ENCODE data around the gene CARD9.
"Not testable (repeated sequence)": the region's sequence is repeated elsewhere in the genome, so short reads cannot be mapped to it uniquely, and the experiment has no call there.

The CARD9 gene

GRCh38 chr9:136355616-136356557, 17.6 kb downstream of the CARD9 start:
- Histone ChIP-seq H3K4me1 (ENCODE audit: control insufficient read depth, insufficient read depth, low read length) (peaks cover 2% of the 10 kb centered on the region; the same call in 1 of the 2 replicates), H3K4me3 (ENCODE audit: low read length) (no peak overlapping the region), H3K27ac (ENCODE audit: low read length) (no peak overlapping the region), H3K27me3 (ENCODE audit: control insufficient read depth, insufficient read depth, low read length) (no peaks in the 10 kb centered on the region), H3K36me3 (ENCODE audit: control insufficient read depth, insufficient read depth, low read length) (no peaks in the 10 kb centered on the region; the same call in 1 of the 2 replicates), H3K9me3 (ENCODE audit: control insufficient read depth, insufficient read depth, low read length) (no peaks in the 10 kb centered on the region)
- WGBS (ENCODE audit: insufficient coverage, insufficient read length): no CpG with 5 or more reads among the region's 54 CpGs
- DNase-seq (ENCODE audit: low read depth, low spot score): no peak

DNA sequence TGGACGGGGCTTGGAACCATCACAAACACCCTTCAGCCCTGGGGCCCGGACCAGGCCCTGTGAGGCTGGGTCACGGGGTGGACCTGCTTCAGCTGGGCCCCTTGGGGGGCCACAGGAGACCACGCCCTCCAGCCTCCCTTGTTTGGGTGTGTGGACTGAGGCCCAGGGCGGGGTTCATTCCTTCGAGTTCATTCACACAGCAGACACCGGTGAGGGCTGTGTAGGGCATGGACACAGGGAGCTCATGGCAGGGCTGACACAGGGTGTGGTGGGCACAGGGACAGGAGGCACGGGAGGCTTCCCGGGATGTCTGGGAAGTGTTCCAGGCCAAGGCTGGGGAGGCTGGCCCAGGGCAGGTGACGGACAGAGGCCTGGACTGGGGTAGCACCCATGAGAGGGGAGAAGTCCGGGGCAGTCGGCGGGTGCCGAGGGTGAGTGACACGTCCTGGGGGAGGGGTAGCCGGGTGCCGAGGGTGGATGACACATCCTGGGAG, 18.8 kb downstream of the CARD9 start:
- DNase-seq (ENCODE audit: low read depth, low spot score): no peak
- no peak overlapping the region for H3K27ac ChIP-seq (ENCODE audit: low read length)
- no peaks in the 10 kb centered on the region; the same call in 1 of the 2 replicates for H3K36me3 ChIP-seq (ENCODE audit: control insufficient read depth, insufficient read depth, low read length)
- H3K4me3 ChIP-seq (ENCODE audit: low read length): no peak overlapping the region
- no peaks in the 10 kb centered on the region for H3K27me3 ChIP-seq (ENCODE audit: control insufficient read depth, insufficient read depth, low read length)
- no CpG with 5 or more reads among the region's 17 CpGs for WGBS (ENCODE audit: insufficient coverage, insufficient read length)
- no peaks in the 10 kb centered on the region for H3K9me3 ChIP-seq (ENCODE audit: control insufficient read depth, insufficient read depth, low read length)
- peaks cover 2% of the 10 kb centered on the region; the same call in 1 of the 2 replicates for H3K4me1 ChIP-seq (ENCODE audit: control insufficient read depth, insufficient read depth, low read length)

DNA sequence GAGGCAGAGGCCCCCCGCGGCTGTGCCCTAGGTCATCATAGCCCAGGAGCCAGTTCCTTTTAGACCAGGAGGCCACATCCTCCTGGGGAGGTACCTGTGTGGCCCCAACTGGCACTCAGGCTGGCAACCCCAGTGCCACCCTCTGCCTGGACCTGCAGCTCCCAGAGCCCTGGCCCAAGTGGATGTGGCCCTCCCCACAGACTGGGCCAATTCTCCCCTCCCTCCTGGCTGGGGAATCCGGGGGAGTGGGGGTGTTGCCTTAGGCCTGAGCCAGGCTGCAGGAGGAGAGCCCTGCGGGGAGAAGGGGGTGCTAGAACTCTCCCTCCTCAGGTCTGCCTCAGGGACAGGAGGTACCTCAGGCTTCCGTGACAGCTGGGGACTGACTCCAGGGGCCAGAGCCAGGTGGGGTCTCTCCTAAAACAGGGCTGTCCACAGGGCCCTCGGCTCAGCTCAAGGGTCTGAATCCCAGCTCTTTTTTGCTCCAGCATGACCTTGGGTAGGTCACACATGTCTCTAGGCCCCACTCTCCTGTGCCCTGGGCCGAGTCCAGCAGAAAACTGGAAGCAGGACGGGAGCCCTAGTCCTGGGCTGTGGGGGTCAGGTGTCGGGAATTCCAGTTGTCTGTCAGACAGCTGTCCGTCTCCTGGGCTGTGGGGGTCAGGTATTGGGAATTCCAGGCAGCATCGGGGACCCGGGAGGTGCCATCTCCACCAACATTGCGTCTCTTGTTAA, 19.5 kb downstream of the CARD9 start:
- no peaks in the 10 kb centered on the region for H3K9me3 ChIP-seq (ENCODE audit: control insufficient read depth, insufficient read depth, low read length)
- H3K4me1 ChIP-seq (ENCODE audit: control insufficient read depth, insufficient read depth, low read length): peaks cover 2% of the 10 kb centered on the region; the same call in 1 of the 2 replicates
- no peak overlapping the region for H3K4me3 ChIP-seq (ENCODE audit: low read length)
- no peaks in the 10 kb centered on the region; the same call in 1 of the 2 replicates for H3K36me3 ChIP-seq (ENCODE audit: control insufficient read depth, insufficient read depth, low read length)
- WGBS (ENCODE audit: insufficient coverage, insufficient read length): no CpG with 5 or more reads among the region's 13 CpGs
- no peak for DNase-seq (ENCODE audit: low read depth, low spot score)
- H3K27me3 ChIP-seq (ENCODE audit: control insufficient read depth, insufficient read depth, low read length): no peaks in the 10 kb centered on the region
- no peak overlapping the region for H3K27ac ChIP-seq (ENCODE audit: low read length)

DNA sequence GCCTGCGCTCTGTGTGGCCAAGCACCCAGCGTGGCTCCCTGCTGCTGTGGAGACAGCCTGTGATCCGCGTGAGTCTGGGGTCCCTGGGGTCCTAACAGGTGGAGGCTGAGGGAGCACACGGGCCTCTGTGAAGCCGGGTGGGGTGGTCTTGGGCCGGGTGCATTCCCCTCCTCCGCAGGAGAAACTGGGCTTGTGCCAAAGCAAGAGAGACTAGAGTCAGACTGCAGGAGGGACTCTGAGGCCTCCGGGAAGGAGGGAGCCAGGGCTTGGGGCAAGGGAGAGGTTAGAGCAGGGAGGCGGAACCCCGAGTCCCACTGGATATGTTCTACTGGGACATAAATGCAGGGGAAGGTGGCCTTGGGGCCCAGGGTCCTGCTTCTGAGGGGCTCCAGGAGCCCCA, 20.4 kb downstream of the CARD9 start:
- Histone ChIP-seq H3K27ac (ENCODE audit: low read length) (no peak overlapping the region), H3K36me3 (ENCODE audit: control insufficient read depth, insufficient read depth, low read length) (no peaks in the 10 kb centered on the region; the same call in 1 of the 2 replicates), H3K9me3 (ENCODE audit: control insufficient read depth, insufficient read depth, low read length) (no peaks in the 10 kb centered on the region), H3K4me1 (ENCODE audit: control insufficient read depth, insufficient read depth, low read length) (peaks cover 2% of the 10 kb centered on the region; the same call in 1 of the 2 replicates), H3K4me3 (ENCODE audit: low read length) (no peak overlapping the region), H3K27me3 (ENCODE audit: control insufficient read depth, insufficient read depth, low read length) (no peaks in the 10 kb centered on the region)
- DNase-seq (ENCODE audit: low read depth, low spot score): no peak
- WGBS (ENCODE audit: insufficient coverage, insufficient read length): no CpG with 5 or more reads among the region's 11 CpGs

GRCh38 chr9:136352682-136353081, 20.8 kb downstream of the CARD9 start:
- no peak for DNase-seq (ENCODE audit: low read depth, low spot score)
- H3K9me3 ChIP-seq (ENCODE audit: control insufficient read depth, insufficient read depth, low read length): no peaks in the 10 kb centered on the region
- H3K4me1 ChIP-seq (ENCODE audit: control insufficient read depth, insufficient read depth, low read length): peaks cover 2% of the 10 kb centered on the region; the same call in 1 of the 2 replicates
- H3K27ac ChIP-seq (ENCODE audit: low read length): no peak overlapping the region
- no CpG with 5 or more reads among the region's 16 CpGs for WGBS (ENCODE audit: insufficient coverage, insufficient read length)
- H3K27me3 ChIP-seq (ENCODE audit: control insufficient read depth, insufficient read depth, low read length): no peaks in the 10 kb centered on the region
- H3K36me3 ChIP-seq (ENCODE audit: control insufficient read depth, insufficient read depth, low read length): no peaks in the 10 kb centered on the region; the same call in 1 of the 2 replicates
- no peak overlapping the region for H3K4me3 ChIP-seq (ENCODE audit: low read length)

- H3K9me3 ChIP-seq (ENCODE audit: control insufficient read depth, insufficient read depth, low read length); H3K36me3 ChIP-seq (ENCODE audit: control insufficient read depth, insufficient read depth, low read length); H3K27me3 ChIP-seq (ENCODE audit: control insufficient read depth, insufficient read depth, low read length); H3K4me1 ChIP-seq (ENCODE audit: control insufficient read depth, insufficient read depth, low read length); H3K27ac ChIP-seq (ENCODE audit: low read length); DNase-seq (ENCODE audit: low read depth, low spot score); H3K4me3 ChIP-seq (ENCODE audit: low read length): not testable (repeated sequence)
- no CpG with 5 or more reads among the region's 24 CpGs for WGBS (ENCODE audit: insufficient coverage, insufficient read length)
Observed at GRCh38 chr9:136351868-136352267, 21.6 kb downstream of the CARD9 start.

- peaks cover 2% of the 10 kb centered on the region; the same call in 1 of the 2 replicates for H3K4me1 ChIP-seq (ENCODE audit: control insufficient read depth, insufficient read depth, low read length)
- no peak for DNase-seq (ENCODE audit: low read depth, low spot score)
- no CpG with 5 or more reads among the region's 11 CpGs for WGBS (ENCODE audit: insufficient coverage, insufficient read length)
Observed at GRCh38 chr9:136351252-136351800, 22.1 kb downstream of the CARD9 start.

DNA sequence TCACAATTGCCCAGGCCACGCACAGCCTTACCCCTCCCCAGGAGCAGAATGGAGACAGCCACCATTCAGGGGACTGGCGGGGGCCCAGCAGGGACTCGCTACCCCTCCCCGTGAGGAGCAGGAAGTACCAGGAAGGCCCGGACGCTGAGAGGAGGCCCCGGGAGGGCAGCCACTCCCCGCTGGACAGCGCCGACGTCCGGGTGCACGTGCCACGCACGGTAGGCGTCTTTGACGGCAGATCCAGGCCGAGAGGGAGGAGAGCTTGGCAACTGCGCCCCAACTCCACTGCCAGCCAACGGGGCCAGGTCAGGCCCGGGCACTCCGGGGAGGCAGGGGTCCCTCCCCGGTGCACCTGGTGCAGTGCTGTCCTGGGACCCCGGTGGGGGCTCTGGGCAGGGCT, 23.9 kb downstream of the CARD9 start:
- H3K27ac ChIP-seq (ENCODE audit: low read length): no peak overlapping the region
- H3K27me3 ChIP-seq (ENCODE audit: control insufficient read depth, insufficient read depth, low read length): no peaks in the 10 kb centered on the region
- no CpG with 5 or more reads among the region's 24 CpGs for WGBS (ENCODE audit: insufficient coverage, insufficient read length)
- H3K36me3 ChIP-seq (ENCODE audit: control insufficient read depth, insufficient read depth, low read length): no peaks in the 10 kb centered on the region; the same call in 1 of the 2 replicates
- no peak overlapping the region for H3K4me3 ChIP-seq (ENCODE audit: low read length)
- H3K4me1 ChIP-seq (ENCODE audit: control insufficient read depth, insufficient read depth, low read length): peaks cover under 1% of the 10 kb centered on the region; the same call in 1 of the 2 replicates
- no peaks in the 10 kb centered on the region for H3K9me3 ChIP-seq (ENCODE audit: control insufficient read depth, insufficient read depth, low read length)
- no peak for DNase-seq (ENCODE audit: low read depth, low spot score)

More at GRCh38 chr9:136351252-136351800, 22.1 kb downstream of the CARD9 start:
- Histone ChIP-seq H3K27ac (ENCODE audit: low read length) (no peak overlapping the region), H3K27me3 (ENCODE audit: control insufficient read depth, insufficient read depth, low read length) (no peaks in the 10 kb centered on the region), H3K9me3 (ENCODE audit: control insufficient read depth, insufficient read depth, low read length) (no peaks in the 10 kb centered on the region), H3K4me3 (ENCODE audit: low read length) (no peak overlapping the region), H3K36me3 (ENCODE audit: control insufficient read depth, insufficient read depth, low read length) (no peaks in the 10 kb centered on the region; the same call in 1 of the 2 replicates)

- no peak overlapping the region for H3K27ac ChIP-seq (ENCODE audit: low read length)
- no peaks in the 10 kb centered on the region for H3K27me3 ChIP-seq (ENCODE audit: control insufficient read depth, insufficient read depth, low read length)
- no peaks in the 10 kb centered on the region for H3K9me3 ChIP-seq (ENCODE audit: control insufficient read depth, insufficient read depth, low read length)
- no peaks in the 10 kb centered on the region; the same call in 1 of the 2 replicates for H3K36me3 ChIP-seq (ENCODE audit: control insufficient read depth, insufficient read depth, low read length)
- H3K4me1 ChIP-seq (ENCODE audit: control insufficient read depth, insufficient read depth, low read length): peaks cover 2% of the 10 kb centered on the region; the same call in 1 of the 2 replicates
- no peak overlapping the region for H3K4me3 ChIP-seq (ENCODE audit: low read length)
- no CpG with 5 or more reads among the region's 14 CpGs for WGBS (ENCODE audit: insufficient coverage, insufficient read length)
- DNase-seq (ENCODE audit: low read depth, low spot score): no peak
Observed at GRCh38 chr9:136348691-136349090, 24.8 kb downstream of the CARD9 start.
